HuH-7.5 (cell line): ENCODE results near the gene ULBP3.
"Not testable (repeated sequence)": the region's sequence is repeated elsewhere in the genome, so short reads cannot be mapped to it uniquely, and the experiment has no call there.

ENCODE experiments used
- DNase-seq: peaks from one replicate; pipeline ENCODE4 v3.0.0; 2011; ENCODE audit warnings: low spot score

The ULBP3 gene

GRCh38 chr6:150076196-150076893 lies 7.4 kb upstream of the ULBP3 start:
- no peak for DNase-seq

- no peak for DNase-seq
These were observed 6.1 kb upstream of the ULBP3 start for GRCh38 chr6:150075034-150075421.

GRCh38 chr6:150074396-150075033 lies 5.6 kb upstream of the ULBP3 start:
- DNase-seq: not testable (repeated sequence)

- DNase-seq: peak; percentile 51
These were observed 3.3 kb upstream of the ULBP3 start for GRCh38 chr6:150072201-150072600.

DNA sequence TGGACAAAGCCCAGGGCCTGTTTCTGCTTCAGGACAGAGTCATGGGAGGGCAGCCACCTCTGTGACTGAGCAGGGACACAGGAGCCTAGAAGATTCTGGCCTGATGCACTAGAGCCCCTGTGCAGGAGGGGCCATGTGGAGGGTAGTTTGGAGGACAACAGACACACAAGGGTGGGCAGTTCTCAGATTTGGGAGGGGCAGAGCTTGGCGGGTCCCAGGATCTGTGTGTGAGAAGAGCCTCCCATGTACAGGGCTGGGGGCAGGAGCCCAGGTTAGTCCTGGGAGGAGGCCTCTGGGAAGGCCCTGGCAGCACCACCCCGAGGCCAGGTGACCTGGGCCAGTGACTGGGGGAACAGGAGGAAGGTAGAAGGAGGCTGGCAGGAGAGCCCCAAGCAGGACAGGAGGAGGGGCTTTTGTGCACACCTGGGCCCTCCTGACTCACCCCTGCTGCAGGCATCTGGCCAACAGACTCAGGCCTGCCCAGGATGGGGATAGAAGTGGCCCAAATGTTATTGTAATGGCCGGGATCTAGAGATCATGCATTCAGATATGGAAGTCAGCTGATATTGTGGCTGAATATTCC lies 1.4 kb upstream of the ULBP3 start:
- no peak for DNase-seq

GRCh38 chr6:150069706-150070105 lies 785 bp upstream of the ULBP3 start:
- no peak for DNase-seq

GRCh38 chr6:150068151-150068550 lies 770 bp downstream of the ULBP3 start:
- DNase-seq: no peak

- DNase-seq: no peak
These were observed 3.8 kb downstream of the ULBP3 start for GRCh38 chr6:150065083-150065482.

DNA sequence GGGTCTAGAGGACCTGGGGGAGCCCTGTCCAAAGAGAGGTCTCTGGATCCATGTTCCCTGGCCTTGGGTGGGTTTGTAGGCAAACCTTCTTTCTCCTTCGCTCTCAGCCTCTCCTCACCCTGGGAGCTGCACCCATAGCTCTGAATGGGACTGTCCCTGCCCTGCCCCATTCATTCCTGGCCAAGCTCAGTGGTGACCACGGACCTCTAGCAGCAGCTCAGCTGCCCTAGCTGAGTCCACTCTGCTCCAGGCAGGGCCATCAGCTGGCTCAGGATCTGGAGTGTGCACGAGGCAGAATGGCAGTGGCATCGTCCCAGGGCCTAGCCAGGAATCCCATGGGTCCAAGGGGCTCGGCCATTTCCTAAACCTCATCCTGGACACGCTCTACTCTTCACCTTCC lies 5.3 kb downstream of the ULBP3 start:
- no peak for DNase-seq

DNA sequence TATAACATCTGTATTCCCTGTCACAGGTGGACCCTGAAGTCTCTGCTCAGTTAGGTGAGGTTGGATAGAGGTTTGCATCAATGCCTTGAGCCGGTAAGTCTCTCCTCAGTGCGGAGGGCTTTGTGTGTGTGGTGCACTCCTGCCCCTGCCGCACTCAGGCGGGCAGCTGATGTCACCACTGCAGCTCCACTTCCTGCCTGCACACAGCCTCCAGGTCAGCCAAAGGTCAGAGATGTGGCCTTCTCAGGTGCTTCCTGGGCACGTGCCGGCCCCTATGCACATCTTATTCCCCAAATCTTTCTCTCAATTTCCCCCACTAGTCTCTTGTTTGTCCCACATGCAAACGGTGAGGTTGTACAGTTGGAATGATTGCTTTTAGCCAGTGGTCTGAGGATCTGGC lies 8.9 kb downstream of the ULBP3 start:
- not testable (repeated sequence) for DNase-seq

GRCh38 chr6:150058986-150059385 lies 9.9 kb downstream of the ULBP3 start:
- DNase-seq: no peak

- DNase-seq: no peak
These were observed 10.6 kb downstream of the ULBP3 start for GRCh38 chr6:150058231-150058792.

DNA sequence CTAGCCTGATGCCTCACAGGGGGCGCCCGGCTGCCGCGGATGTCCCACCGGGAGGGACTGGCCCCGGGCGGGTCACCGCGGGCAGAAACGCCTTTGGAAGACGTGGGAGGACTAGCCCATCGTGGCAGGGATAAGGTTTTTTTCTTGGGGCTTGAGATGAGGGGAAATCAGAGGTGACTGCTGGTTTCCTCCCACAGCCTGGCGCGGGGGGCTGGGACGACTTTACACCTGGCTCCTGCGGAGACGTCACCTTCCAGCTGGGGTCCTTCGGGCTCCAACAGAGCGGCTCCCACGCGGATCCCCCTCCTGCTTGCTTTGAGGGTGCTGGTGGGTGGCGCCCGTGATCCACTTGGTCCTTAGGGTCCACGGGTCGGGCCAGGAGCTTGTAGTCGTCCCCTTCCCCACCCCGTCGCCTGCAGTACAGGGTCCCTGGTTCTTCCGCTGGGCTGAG lies 11.4 kb downstream of the ULBP3 start:
- no peak for DNase-seq

GRCh38 chr6:150056916-150057315 lies 12.0 kb downstream of the ULBP3 start:
- no peak for DNase-seq

DNA sequence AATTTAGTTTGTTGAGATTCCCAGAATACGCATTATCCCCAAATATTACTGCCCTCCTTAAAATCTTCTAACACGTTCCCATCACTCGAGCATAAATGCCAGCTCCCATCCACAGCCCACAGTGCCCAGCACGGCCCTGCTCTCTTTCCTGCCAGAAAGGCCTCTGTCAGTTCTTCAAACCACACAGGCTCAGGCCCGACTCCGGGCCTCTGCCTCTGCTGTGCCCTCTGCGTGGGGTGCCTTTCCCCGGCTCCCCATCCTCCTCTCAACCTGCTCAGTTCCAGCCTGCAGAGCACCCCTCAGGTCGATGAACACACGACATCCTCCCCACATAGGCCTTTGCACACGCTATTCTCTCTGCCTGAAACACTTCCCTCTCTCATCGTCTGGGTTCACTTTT lies 12.8 kb downstream of the ULBP3 start:
- no peak for DNase-seq

DNA sequence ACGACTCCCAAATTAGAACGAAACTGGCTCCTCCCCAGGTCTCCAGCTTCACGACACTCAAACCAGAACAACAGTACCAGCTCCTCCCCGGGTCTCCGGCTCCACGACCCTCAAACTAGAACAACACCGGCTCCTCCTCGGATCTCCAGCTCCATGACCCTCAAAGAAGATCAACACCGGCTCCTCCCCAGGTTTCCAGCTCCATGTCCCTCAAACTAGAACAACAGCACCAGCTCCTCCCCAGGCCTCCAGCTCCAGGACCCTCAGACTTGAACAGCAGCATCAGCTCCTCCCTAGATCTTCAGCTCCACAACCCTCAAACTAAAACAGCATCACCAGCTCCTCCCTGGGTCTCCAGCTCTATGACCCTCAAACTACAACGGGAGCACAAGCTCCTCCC lies 13.8 kb downstream of the ULBP3 start:
- DNase-seq: no peak

DNA sequence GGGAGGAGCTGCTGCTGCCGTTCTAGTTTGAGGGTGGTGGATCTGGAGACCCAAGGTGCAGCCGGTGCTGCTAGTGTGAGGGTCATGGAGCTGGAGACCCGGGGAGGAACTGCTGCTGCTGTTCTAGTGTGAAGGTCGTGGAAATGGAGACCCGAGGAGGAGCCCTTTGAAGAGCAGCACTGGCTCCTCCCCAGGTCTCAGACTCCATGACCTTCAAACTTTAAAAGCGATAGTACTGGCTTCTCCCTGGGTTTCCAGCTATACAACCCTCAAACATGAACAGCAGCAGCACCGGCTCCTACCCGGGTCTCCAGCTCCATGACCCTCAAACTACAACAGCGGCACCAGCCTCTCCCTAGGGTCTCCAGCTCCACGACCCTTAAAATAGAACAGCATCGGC lies 15.5 kb downstream of the ULBP3 start:
- no peak for DNase-seq

DNA sequence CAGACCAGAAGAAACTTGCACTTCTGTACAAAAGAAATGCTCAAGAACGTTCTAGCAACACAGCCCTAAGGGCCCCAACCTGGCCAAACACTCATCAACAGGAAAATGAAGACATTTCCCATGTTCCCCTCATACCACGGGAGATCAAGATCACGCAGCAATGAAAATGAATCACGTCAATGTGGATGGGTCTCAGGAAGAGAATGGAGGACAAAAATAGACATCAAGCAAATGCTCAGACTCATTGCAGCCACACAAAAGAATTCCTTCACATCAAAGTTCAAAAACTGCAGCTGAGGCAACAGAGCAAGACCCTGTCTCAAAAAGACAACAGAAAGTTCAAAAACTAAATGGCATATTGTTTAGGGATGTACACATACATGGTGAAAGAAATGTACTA lies 18.1 kb downstream of the ULBP3 start:
- DNase-seq: no peak

GRCh38 chr6:150048099-150048498 lies 20.8 kb downstream of the ULBP3 start:
- DNase-seq: no peak

DNA sequence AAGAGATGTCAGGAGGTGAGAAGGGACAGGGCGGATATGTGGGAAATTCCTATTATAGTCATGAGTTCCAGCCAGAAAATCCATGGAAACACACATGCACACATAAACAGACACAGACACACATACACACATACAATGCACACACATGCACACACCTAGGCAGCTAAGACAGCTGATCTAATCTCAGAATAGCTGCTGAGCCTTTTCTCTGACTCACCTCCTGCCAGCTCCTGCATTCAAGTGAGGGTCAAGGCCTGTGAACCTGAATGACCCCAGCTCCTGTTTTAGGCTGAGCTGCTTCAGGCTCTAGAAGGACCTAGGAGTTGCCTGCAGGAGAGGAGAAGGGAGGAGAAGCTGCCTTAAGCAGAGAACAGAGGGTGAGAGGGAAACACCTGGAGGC lies 22.0 kb downstream of the ULBP3 start:
- DNase-seq: no peak

- no peak for DNase-seq
These were observed 24.2 kb downstream of the ULBP3 start for GRCh38 chr6:150044621-150045145.

- no peak for DNase-seq
These were observed 25.2 kb downstream of the ULBP3 start for GRCh38 chr6:150043501-150044412.
